Measurements from ENCODE around the gene ZNF98. TPM values are rescaled to one million over a fixed set of nuclear protein-coding genes. Genes with fewer than 3 reads are reported as not detected.

Gene ZNF98
- total RNA-seq, 1 donor from 2014 or later: not detected

GRCh38 chr19:22426901-22427300, 4.8 kb upstream of the ZNF98 start:
- Histone ChIP-seq H3K4me3 (no peak overlapping the region), H3K27me3 (ENCODE audit: low read depth) (peaks cover 15% of the 10 kb centered on the region), H3K36me3 (no peaks in the 10 kb centered on the region), H3K27ac (no peak overlapping the region), H3K4me1 (no peaks in the 10 kb centered on the region), H3K9me3 (peaks cover 25% of the 10 kb centered on the region)
- TF ChIP-seq, protein P1, sequence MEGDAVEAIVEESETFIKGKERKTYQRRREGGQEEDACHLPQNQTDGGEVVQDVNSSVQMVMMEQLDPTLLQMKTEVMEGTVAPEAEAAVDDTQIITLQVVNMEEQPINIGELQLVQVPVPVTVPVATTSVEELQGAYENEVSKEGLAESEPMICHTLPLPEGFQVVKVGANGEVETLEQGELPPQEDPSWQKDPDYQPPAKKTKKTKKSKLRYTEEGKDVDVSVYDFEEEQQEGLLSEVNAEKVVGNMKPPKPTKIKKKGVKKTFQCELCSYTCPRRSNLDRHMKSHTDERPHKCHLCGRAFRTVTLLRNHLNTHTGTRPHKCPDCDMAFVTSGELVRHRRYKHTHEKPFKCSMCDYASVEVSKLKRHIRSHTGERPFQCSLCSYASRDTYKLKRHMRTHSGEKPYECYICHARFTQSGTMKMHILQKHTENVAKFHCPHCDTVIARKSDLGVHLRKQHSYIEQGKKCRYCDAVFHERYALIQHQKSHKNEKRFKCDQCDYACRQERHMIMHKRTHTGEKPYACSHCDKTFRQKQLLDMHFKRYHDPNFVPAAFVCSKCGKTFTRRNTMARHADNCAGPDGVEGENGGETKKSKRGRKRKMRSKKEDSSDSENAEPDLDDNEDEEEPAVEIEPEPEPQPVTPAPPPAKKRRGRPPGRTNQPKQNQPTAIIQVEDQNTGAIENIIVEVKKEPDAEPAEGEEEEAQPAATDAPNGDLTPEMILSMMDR (IDR thresholded peaks at IDR 0.05): no peak
- no peak for ATAC-seq
- DNase-seq: no peak
- intact Hi-C loops (cut with DNase I): no loop called here

DNA sequence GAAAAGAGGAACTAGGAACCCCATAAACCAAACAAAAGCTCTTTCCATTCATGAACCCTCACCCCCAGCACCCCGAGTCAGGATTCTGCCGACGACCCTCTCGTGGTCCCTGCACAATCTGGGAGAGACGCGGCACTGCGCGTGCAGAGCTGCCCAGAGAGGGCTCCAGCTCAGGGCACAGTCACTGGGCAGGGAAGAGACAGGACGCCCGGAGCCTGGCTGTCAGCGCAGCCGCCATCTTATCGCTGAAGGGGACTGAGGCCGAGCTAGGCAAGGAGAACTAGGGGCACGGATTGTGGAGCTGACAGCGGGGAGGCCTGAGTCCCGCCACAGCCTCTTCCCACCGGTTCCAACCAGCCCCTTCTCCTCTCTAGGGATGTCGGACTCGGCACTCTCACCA, 349 bp downstream of the ZNF98 start:
- no peaks in the 10 kb centered on the region for H3K27me3 ChIP-seq (ENCODE audit: low read depth)
- intact Hi-C loops (cut with DNase I): no loop called here
- peaks cover 22% of the 10 kb centered on the region for H3K9me3 ChIP-seq
- no peak overlapping the region for H3K4me3 ChIP-seq
- no peaks in the 10 kb centered on the region for H3K36me3 ChIP-seq
- H3K4me1 ChIP-seq: no peaks in the 10 kb centered on the region
- no peak overlapping the region for H3K27ac ChIP-seq
- TF ChIP-seq, protein P1 (IDR thresholded peaks at IDR 0.05): no peak
- no peak for DNase-seq
- no peak for ATAC-seq

- no peaks in the 10 kb centered on the region for H3K36me3 ChIP-seq
- no peaks in the 10 kb centered on the region for H3K27me3 ChIP-seq (ENCODE audit: low read depth)
- DNase-seq (no peak), ATAC-seq (no peak)
- TF ChIP-seq, protein P1 (IDR thresholded peaks at IDR 0.05): no peak
- no peak overlapping the region for H3K27ac ChIP-seq
- H3K4me3 ChIP-seq: no peak overlapping the region
- H3K9me3 ChIP-seq: peaks cover 7% of the 10 kb centered on the region
- intact Hi-C loops (cut with DNase I): no loop called here
- no peaks in the 10 kb centered on the region for H3K4me1 ChIP-seq
Measured at GRCh38 chr19:22354665-22355064, 67.5 kb downstream of the ZNF98 start.

Other genes with a start within 250 kb of the ZNF98 start
- gene ZNF676, start 225.4 kb downstream of the ZNF98 start, total RNA-seq: 0.44 TPM
- not detected for gene ZNF729, start 135.9 kb downstream of the ZNF98 start, total RNA-seq
- gene ZNF492, start 212.0 kb upstream of the ZNF98 start, total RNA-seq: 0.24 TPM

Measured in lower lobe of right lung (tissue), 2 donors.